Adrenal gland (tissue), 5 donors: Measurements from ENCODE around the gene CCDC54.

ENCODE experiments used
- POLR2A ChIP-seq, 2 donors: fragments of 450-650 bp; IDR thresholded peaks; one replicate each; pipeline ENCODE4 v1.6.1; 2017; ENCODE audit warnings: antibody characterized with exemption in 2 of 2, mild to moderate bottlenecking in 2 of 2, moderate library complexity in 1 of 2
- TF ChIP-seq, protein P1 (sequence below), 6 experiments: fragments of 450-650 bp in 4 of 6; fragments of 200-600 bp in 2 of 6; sonication (generic) in 1 of 6; IDR thresholded peaks; 1 replicate in 5 of 6; 2 replicates in 1 of 6; pipeline versions ENCODE4 v1.5.1 to v1.8.0; 2016 to 2021; ENCODE audit warnings: antibody characterized with exemption in 6 of 6, mild to moderate bottlenecking in 2 of 6, moderate library complexity in 1 of 6
- donor health status: DM: no; HTN: no; CAD: no.

DNA sequence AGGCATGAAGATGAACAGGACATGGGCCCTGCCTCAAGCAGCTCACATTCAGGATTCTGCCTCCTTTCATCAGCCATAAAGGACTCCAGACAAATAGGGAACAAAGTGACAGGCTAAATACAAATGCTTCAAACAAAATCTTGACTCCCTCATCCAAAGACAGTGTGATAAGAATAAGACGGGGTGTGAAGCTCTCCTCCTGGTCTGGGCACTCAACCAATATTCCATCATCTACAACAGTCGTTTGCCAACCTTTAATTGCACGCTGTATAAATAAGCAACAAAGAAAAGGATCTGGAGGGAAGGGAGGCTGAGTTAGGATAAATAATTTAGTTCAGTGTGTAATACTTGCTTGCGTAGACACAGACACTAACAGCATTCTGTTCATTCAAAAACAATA lies 5.4 kb downstream of the CCDC54 start:
- TF ChIP-seq, protein P1, sequence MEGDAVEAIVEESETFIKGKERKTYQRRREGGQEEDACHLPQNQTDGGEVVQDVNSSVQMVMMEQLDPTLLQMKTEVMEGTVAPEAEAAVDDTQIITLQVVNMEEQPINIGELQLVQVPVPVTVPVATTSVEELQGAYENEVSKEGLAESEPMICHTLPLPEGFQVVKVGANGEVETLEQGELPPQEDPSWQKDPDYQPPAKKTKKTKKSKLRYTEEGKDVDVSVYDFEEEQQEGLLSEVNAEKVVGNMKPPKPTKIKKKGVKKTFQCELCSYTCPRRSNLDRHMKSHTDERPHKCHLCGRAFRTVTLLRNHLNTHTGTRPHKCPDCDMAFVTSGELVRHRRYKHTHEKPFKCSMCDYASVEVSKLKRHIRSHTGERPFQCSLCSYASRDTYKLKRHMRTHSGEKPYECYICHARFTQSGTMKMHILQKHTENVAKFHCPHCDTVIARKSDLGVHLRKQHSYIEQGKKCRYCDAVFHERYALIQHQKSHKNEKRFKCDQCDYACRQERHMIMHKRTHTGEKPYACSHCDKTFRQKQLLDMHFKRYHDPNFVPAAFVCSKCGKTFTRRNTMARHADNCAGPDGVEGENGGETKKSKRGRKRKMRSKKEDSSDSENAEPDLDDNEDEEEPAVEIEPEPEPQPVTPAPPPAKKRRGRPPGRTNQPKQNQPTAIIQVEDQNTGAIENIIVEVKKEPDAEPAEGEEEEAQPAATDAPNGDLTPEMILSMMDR (IDR thresholded peaks at IDR 0.05) = no peak
- no peak for TF ChIP-seq POLR2A (IDR thresholded peaks at IDR 0.05)
